GM19238 (cell line): ENCODE results near the gene LRMDA.
"Not testable (repeated sequence)": the region's sequence is repeated elsewhere in the genome, so short reads cannot be mapped to it uniquely, and the experiment has no call there.

Experiments
- DNase-seq: peaks from one replicate; pipeline ENCODE4 v3.0.0; 2011; ENCODE audit warnings: low spot score; ENCODE audit not compliant: insufficient read length

LRMDA gene

DNA sequence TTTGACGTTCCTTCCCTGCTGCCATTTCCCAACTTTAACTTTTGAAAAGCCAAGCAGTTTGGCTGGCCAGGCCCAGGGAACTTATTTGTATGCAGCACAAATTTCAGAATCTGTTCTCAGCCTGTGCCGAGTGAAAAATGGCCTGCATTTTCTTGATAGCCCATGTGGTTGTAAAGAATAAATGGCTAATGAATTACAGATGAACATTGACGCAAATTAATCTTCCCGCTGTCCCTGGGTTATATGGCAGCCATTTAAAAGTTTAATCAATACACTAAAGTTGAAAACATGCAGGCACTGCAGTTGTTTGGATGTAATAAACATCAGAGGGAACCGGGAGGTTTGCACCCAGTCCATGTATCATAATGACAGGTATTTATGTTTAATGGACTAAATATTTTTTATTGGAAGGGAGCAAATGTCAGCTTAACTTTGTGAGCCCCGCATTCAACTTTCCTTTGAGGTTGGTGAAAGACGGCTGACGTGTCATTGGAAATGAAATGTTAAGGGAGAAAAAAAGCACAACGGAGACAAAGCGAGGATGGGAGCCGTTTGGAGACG lies 1092.4 kb downstream of the LRMDA start:
- DNase-seq = no peak

DNA sequence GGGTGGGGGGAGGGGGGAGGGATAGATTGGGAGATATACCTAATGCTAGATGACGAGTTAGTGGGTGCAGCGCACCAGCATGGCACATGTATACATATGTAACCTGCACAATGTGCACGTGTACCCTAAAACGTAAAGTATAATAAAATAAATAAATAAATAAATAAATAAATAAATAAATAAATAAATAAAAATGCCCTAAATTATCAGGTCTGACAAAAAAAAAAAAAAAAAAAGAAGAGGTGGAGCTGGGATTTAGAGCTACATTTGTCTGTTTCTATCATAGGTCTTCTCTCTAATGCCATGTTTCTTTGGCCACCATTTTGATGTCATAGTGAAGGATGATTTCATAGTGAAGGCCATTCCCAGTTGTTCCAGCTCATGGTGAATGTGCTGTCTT lies 1095.4 kb downstream of the LRMDA start:
- DNase-seq = not testable (repeated sequence)

DNA sequence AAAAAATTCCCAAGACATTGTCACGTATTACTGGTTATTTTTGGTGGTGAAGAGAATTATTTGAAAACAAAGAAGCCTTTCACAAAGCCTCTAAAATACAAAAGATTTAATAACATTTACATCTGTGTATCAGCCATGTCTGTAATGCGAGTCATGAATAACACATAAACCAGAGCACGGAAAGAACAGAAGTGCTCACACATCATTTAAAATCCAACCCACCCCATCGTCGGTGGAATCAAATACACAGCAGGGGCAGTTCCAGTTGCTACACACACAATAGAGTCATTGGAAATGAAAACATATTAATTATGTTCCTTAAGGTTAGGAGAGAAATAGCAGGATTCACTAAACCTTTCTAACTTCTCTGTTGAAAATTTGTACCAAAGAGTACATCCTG lies 1108.9 kb downstream of the LRMDA start:
- no peak for DNase-seq

DNA sequence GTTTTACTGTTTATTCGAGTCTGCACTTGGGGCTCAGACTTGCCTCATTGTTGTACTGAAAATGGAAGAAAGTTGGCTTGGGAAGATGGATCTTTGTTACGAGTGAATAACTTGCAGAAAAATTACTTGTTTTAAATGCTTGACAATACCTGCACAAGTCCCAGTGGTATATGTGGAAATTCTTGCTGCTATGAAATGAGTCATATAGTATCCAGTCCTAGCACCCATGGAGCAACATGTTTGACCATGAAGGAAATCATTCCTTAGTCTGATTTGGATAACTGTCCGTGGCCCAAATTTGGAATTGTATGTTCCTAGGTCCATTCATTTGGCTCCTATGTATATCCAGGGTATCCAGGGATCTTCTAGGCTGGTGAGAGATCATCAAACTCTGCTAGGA lies 1109.4 kb downstream of the LRMDA start:
- DNase-seq = no peak

DNA sequence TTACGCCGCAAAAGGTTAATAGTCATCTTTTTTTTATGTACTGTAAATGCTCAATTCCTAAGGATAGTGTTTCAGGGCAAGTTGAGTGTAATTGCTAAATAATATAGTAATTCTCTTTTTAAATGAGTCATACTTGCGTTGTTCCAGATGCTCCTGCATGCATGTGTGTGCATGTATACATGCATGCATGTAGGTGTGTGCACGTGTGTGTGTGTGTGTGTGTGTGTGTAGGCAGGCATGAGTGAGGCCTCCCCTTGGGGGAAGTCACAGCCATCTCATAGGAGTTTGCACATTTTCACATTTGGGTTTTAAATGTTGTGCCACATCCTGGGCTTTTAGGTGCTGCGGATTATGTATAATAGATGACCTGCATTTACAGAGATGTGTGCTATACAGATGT lies 1110.4 kb downstream of the LRMDA start:
- no peak for DNase-seq

DNA sequence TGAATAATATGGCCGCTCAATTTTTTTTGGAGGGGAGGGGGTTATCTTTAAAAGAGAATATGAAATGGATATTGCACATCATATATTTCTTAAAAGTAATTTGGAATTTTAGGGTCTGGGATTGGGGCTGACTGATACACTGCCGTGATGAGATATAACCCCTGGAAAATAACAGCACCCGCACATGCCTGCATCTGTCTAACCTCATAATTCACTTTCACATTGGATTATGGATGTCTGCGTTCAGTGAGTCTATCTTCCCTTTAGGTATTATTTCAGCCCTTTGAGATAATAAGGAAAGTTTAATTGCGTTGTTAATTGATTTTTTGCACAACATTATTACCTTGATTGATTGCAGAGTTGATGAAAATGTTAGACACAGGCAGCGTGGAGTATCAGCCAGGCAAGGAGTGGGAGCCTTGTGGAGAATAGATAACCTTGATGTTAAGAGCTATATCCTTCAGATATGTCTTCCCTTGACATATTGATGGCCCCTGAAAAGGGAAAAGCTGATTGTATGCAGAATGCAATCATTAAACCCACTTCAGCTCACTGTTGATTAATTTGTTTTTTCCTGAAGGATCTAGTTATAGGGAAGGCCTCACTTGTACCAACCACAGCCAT lies 1111.0 kb downstream of the LRMDA start:
- DNase-seq = no peak

DNA sequence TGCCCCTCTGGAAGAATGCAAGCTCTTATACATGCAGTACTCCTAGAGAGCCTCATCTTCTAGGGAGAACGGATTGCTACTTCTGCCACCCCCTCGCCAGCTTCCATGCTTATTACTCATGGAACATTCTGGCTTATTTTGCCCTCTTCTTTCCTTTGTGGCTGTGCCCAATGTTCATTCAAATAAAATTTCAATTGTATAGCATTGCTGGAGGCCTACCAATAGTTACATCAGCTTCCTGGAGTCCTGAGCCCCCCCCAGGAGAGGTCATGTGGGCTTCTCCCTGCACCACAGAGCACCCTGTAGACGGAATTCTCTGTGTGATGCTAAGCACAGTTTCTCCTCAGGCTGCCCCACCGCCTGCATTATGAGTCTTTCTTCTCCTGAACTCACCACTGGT lies 1112.2 kb downstream of the LRMDA start:
- DNase-seq = no peak

DNA sequence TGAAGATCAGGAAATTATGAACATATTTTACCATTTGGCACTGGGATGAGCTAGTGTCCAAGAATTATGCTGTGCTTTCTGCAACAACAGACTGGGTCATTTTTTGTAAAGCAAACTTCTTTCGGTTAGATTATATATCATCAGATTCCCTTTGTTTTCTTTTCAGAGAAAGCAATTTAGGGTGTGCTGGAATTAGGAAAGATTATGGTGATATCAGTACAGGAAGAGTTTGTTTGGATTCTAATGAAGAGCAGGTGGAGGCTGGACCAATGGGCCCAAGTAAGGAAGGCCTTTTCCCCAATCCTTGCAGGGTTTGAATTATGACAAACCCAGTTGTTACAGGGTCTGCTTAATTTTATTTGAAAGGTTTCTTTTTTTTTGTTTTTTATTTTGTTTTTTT lies 1113.4 kb downstream of the LRMDA start:
- no peak for DNase-seq

DNA sequence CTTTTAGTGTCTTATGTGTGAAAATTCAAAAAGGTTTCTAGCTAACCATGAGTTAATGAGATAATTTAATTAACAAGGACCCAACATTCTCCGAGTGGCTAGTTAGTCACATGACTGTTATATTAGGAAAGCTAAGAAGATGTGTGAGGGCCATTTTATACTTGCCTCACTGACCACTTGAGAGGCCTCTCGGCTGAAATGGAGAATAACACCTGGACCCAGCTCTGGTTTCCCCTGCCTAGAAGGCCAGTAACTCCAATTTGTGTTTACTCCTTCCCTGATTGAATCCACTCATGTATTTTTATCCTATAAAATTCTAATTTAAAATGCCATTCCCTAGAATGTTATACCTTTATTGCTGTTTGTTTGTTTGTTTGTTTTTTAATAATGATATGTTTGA lies 1115.0 kb downstream of the LRMDA start:
- DNase-seq = no peak

DNA sequence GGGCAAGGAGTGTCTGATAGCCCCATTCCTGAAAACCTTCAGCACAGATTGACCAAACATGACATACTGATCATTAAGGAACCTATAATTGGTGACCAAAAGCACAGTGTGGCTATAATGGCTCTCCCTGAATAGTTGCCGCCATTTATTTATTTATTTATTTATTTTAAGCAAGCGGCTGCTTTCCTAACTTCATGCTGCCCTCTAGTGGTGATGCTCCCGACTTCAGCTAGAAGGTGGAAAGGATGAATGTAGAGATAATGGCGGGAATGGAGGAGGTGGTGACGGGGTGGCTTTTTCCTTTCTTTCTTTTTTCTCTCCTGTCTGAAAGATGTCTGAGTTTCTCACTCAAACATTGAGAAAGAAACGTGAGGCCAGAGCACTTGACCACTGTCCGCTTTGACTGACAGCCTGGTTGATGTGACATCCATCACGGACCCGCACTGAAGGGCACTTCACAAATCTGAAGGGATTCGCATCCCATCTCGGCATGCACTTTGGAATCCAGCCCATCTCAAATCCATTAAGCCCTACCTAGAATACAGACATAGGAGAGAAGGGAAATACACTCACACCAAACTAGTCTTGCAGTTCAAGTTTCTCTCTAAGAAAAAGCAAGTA lies 1116.0 kb downstream of the LRMDA start:
- peak; percentile 16 for DNase-seq

DNA sequence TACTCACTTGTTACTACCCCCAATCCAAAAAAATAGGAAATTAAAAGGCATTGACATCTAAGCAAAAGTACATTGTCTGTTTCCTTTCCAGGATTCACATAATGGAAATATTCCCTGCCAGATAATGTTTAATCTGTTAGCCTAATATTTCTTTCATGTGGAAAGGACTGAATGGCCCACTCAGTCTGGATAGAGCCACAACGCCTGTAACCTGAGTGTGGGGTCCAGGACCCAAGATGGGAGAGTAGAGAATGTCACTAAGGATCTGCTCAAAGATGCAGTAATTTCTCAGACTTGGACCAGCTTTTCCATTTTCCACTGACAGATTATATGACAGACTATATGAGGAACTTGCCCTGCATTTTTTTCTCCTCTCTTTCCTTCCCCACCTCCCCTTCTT lies 1117.3 kb downstream of the LRMDA start:
- DNase-seq = no peak

DNA sequence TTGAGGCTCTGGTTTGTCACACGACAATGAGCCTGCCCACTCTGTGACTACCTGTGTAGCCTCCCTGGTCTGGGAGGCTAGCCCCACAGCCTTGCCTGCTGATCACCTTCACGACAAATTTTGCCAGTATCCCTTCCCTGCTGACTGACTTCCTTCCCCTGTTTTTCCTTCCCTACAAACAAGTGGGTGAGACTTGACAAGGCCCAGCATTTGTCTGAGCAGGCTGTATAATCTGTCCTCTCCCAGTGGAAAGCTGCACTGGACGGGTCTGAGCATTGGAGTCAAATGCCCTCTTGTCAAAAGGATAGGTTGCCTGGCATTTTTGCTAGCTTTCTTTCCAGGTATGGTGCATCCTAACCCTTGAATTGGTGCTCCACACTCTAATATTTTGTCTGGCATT lies 1117.7 kb downstream of the LRMDA start:
- DNase-seq = no peak

DNA sequence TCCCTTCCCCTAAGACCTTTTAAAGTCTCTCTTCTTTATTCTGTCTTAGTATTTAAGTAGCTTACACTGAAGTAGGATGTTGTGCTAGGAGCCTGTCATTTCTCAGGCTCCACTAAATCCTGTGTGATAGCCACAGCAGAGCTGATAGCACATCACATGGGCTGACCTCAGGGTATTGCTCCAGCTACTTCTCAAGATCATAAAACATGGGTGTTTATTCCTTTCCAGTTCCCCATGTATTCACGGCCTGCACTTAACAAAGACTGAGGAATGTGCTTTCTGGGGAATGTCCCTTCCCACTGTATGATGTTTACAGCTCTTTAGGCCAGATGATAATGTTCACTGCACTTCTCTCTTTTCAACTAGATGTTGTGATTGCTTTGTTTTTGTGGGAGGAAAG lies 1119.4 kb downstream of the LRMDA start:
- DNase-seq = no peak

DNA sequence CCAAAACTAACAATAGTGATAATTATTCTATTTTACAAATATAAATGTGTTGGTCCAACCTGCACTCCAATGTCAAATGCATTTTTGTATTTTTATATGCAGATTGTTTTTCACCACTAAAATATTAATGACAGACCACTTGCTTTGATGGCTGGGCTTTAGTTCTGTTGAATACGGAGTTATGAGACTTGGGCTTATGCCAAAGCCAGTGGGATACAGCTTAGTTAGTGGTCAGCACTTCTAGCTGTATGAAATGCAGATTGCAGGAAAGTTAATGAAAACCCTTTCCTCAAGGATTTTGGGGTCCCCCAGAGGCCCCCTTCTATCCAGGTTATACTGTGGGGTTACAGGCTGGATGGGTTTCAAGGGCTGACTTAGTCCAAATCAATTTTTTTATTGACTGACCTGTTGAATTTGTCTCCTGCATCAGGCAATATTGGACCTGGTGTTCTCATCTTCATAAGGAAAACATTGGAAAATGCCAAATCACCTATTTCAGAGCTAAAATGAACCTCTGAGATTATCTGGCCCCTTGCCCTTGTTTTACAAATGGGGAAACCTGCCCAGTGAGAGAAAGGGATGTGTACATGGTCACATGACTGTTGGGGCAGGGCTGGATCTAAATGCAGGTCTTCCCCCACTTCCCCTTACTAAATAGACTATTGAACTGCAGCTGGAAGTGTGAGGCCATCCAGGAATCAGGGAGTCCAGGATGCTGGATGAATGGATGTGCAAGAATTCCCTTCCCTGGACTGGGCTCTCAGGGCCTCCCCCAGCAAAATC lies 1120.9 kb downstream of the LRMDA start:
- DNase-seq = no peak

DNA sequence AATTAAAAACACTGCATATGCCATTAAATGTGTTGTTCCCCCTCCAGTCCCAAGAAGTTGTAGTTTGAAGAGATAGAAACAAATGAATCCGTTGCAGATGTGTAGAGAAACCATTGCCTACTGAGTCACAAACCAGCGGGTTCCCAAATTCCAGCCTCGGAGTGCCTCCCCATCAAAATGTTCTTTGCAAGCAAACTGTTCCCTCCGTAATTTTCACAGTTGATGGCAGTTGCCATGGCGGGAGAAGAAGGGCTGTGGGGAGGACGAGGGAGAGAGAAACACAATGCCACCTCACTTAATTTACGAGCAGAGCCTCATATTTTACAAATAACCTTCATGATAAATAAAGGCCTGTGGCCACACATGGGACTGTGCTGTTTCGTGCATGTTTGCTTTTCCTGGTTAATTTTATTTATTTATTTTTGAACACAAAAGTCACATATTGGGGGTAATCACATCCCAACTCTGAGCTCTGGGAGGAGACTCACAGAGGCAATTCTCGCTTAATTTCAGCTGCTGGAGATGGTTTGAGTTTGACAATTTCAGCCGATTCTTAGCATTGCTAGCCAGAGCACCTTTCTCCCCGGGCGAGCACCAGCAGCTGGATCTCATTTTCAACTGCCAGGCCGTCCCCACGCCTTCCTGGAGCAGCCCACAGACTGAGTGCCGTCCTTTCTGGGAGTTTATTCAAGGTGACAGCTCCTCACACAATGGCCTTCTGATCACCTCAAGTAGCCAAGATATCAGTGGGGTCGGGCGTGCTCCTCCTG lies 1122.0 kb downstream of the LRMDA start:
- no peak for DNase-seq

DNA sequence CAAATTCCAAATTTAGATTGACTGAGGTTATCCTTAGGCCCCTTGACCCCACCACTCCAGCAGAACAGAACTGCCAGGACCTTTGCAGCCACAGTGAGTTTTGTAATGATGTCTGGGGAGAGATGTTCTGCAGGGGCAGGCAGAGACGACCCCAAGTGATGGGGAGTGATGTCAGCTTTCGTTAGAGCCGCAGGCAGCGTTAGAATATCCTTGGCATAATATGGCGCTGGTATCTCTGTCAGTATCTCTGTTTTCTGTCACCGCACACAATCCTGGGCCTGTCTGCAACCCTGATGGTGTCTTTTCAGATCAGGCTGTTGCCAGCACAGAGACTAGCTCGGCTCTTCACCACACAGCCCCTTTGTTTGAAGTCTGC lies 1122.6 kb downstream of the LRMDA start:
- DNase-seq = no peak

DNA sequence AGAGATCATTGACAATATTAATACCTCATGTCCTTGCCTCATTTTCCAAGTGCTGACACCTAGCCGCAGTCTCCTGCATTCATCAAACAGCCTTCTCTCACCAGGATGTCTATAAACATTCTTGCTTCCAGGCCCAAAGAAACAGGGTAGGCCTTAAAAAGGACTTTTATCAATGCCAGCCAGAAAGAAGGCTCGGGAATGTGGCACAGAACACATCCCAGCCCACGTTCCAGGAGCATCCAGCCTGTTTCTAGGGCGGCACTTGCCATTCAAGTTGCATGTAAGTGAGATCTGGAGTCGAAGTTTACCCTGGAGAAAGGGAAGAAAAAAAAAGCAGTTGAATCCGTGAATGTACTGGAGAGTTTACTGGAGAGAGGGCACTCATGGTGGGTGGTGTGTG lies 1123.1 kb downstream of the LRMDA start:
- DNase-seq = no peak

DNA sequence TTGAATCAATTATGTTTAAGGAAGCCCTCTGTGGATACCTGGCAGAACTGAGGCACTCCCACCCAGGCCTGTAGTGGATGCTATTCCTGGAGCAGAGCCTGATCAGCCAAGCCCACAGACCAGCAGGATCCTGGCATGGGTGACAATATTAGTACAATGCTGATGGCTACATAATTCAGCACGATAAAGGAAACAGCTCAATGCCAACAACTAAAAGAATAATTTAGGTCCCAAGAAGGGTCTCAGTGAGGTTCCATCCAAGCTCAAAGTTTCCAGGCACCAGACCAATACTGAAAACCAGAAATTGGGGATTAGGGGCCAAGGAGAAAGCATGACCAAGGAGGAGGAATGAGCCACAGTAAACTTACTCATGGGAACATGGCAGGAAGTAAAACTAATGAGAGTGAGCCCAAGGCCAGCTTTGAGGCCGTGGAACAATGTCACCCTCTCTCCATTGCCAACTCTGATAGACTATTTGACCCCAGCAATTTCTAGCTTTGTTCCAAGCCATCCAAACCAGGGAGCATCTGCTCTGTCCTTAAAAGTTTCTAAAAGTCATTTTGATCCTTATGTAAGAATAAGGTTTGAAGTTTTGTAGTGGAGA lies 1123.7 kb downstream of the LRMDA start:
- DNase-seq = no peak

DNA sequence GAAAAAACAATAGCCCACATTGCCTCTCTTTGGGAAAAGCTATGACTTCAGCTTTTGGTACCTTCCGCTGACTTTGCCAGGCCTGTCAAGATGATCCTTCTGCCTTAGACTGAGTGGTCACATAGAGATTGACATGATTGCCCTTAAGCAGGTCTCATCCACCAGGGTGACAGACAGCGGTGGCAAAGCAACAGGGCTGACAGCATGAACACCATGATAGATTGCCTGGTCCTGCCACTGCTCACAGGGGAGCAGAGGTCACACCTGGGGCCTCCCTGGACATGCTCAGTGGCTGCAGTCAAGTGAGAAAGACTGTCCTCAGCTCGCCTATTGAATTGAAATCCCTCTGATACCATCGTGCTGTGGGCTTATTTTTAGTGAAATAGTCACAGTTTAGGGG lies 1125.9 kb downstream of the LRMDA start:
- DNase-seq = no peak

DNA sequence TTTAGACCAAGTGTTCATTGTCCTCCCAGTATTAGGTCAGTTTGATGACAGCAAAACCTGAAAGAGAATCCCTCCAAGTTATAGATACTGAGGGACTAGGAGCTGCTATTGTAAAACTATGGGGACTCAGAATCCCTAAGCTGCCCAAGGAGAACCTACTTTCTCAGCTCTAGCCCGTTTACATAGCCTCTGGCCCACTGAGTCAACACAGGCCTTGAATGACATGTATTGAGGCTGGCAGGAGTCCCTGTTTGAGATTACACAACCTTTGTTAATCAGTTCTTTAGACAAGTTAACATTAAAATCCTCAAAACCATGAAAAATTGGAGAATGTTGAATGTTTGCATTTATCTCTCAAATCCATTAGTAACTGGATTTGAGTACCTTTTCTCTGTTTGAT lies 1127.2 kb downstream of the LRMDA start:
- no peak for DNase-seq
